ENCODE results near the gene NIN. TPM values are rescaled to one million over a fixed set of nuclear protein-coding genes. Genes with fewer than 3 reads are reported as not detected.

Gene NIN
- total and polyA plus RNA-seq, 2 of the 4 experiments (the other 2 are of a cell fraction): 15.2 to 98.4 TPM

- DNase-seq: no peak
- no CpG with 5 or more reads among the region's 4 CpGs for WGBS, 2 experiments (ENCODE audit: extremely low coverage in 2 of 2, insufficient read length in 1 of 2)
- no peak overlapping the region for H2AK9ac ChIP-seq (replicated peaks; ENCODE audit: low read depth, low read length, poor library complexity)
- in situ Hi-C loops (cut with MboI; ENCODE audit: low sequenced_read_pairs): no loop called here
- POLR2A ChIA-PET (ENCODE audit: unreplicated experiment): no interaction called here
- BruUV-seq (replicated peaks): no TSS peak
- H3K56ac ChIP-seq (ENCODE audit: extremely low read depth, insufficient read depth, low read length): no peak overlapping the region
- no peaks in the 10 kb centered on the region; the same call in 1 of the 2 replicates for H3K9me1 ChIP-seq (ENCODE audit: insufficient read depth, low read length)
- ATAC-seq (ENCODE audit: low read depth): no peak
- no peak overlapping the region for H3K27ac ChIP-seq (ENCODE audit: insufficient read depth, low read length)
- intact Hi-C loops (cut with micrococcal nuclease): loop anchor here (5.0 kb wide), 1 partner anchor 72 kb away; the partner anchor contains the start of gene SAV1
- no peaks in the 10 kb centered on the region for H3K27me3 ChIP-seq (ENCODE audit: control insufficient read depth, insufficient read depth, low read length)
- TF ChIP-seq CEBPB (IDR thresholded peaks at IDR 0.05; ENCODE audit: low read depth, low read length) (no peak), MXI1 (IDR thresholded peaks at IDR 0.05; ENCODE audit: borderline replicate concordance, low read depth, low read length) (no peak)
- no peak overlapping the region for H2AK5ac ChIP-seq (ENCODE audit: low read depth, low read length)
- no peak overlapping the region for H2BK20ac ChIP-seq (ENCODE audit: low read depth, low read length)
- no peaks in the 10 kb centered on the region for H3K9me3 ChIP-seq (ENCODE audit: control insufficient read depth, insufficient read depth, low read length)
- peaks cover 0 to 6% of the 10 kb centered on the region in 2 experiments; a peak in 2 of 4 replicates for H3K79me1 ChIP-seq (ENCODE audit: low read depth in 1 of 2, low read length in 2 of 2)
- H3K4me2 ChIP-seq (ENCODE audit: low read depth, low read length): no peak overlapping the region
- CTCF ChIA-PET: interaction anchor here (0.5 to 0.6 kb wide), 2 partner anchors 139 to 855 kb away, joined by 3 to 8 read pairs; no protein-coding TSS in a partner anchor
- H3K23ac ChIP-seq (ENCODE audit: low read depth, low read length): 0 out of 2 replicates have a peak overlapping the region, but pooled peaks have one; percentile 66
- H2BK120ac ChIP-seq (ENCODE audit: low read depth, low read length): no peak overlapping the region
- H3K4ac ChIP-seq (ENCODE audit: low read depth, low read length): no peak overlapping the region
- peaks cover 33% of the 10 kb centered on the region for H3K36me3 ChIP-seq (ENCODE audit: control insufficient read depth, insufficient read depth, low read length)
- H3K9ac ChIP-seq (ENCODE audit: low read depth, low read length): no peak overlapping the region
- peaks cover 3% of the 10 kb centered on the region; the same call in 1 of the 2 replicates for H3K4me1 ChIP-seq (ENCODE audit: control insufficient read depth, insufficient read depth, low read length)
- no peak overlapping the region for H2AFZ ChIP-seq (replicated peaks; ENCODE audit: low read length, poor library complexity)
- no peak overlapping the region for H4K8ac ChIP-seq (ENCODE audit: low read depth in 2 of 2, low read length in 2 of 2)
- no peak overlapping the region for H3K18ac ChIP-seq (ENCODE audit: low read depth, low read length)
- no peak overlapping the region for H3K14ac ChIP-seq (replicated peaks; ENCODE audit: low read depth, low read length)
- no peak overlapping the region for H2BK5ac ChIP-seq (ENCODE audit: low read depth, low read length, poor library complexity, severe bottlenecking)
- H3K4me3 ChIP-seq (ENCODE audit: insufficient read depth, low read depth, low read length): no peak overlapping the region
- no peaks in the 10 kb centered on the region for H4K20me1 ChIP-seq (ENCODE audit: insufficient read depth, low read length)
- no peak overlapping the region for H2BK15ac ChIP-seq (ENCODE audit: low read depth, low read length)
- dilution Hi-C loops (cut with HindIII; ENCODE audit: low sequenced_read_pairs, unreplicated experiment): no loop called here
- H4K91ac ChIP-seq (ENCODE audit: insufficient read depth, low read depth, low read length): no peak overlapping the region
- no peak overlapping the region for H4K5ac ChIP-seq (ENCODE audit: low read depth, low read length)
Measured at GRCh38 chr14:50739186-50739585, 91.8 kb downstream of the NIN start.
